Sigmoid colon (tissue), 7 donors: ENCODE data around the gene GBP7. TPM values are rescaled to one million over a fixed set of nuclear protein-coding genes. Genes with fewer than 3 reads are reported as not detected.

Experiments used
- DNase-seq: peaks from one replicate; pipeline ENCODE4 v3.0.0-alpha.2; 2019
- H3K27ac ChIP-seq, 4 donors: fragments of 200-600 bp; sonication (generic); one replicate each; pipeline ENCODE4 v1.5.1; 2016 to 2019; ENCODE audit warnings: mild to moderate bottlenecking in 1 of 4
- H3K27me3 ChIP-seq, 3 donors: fragments of 200-600 bp; sonication (generic); one replicate each; pipeline ENCODE4 v1.5.1; 2019; ENCODE audit warnings: mild to moderate bottlenecking in 1 of 3
- H3K36me3 ChIP-seq, 4 donors: fragments of 200-600 bp; sonication (generic); one replicate each; pipeline ENCODE4 v1.5.1; 2016 to 2019
- H3K4me1 ChIP-seq, 4 donors: fragments of 200-600 bp; sonication (generic); one replicate each; pipeline ENCODE4 v1.5.1; 2017 to 2019
- H3K4me3 ChIP-seq, 4 donors: fragments of 200-600 bp; sonication (generic); one replicate each; pipeline ENCODE4 v1.5.1; 2017 to 2019; ENCODE audit warnings: mild to moderate bottlenecking in 2 of 4, moderate library complexity in 1 of 4
- H3K9me3 ChIP-seq, 4 donors: fragments of 200-600 bp in 3 of 4; sonication (generic) in 3 of 4; one replicate each; pipeline versions ENCODE4 v1.5.1 to v1.6.1; 2013 to 2019
- CTCF ChIP-seq, 4 experiments: fragments of 450-650 bp in 3 of 4; fragments of 200-600 bp in 1 of 4; IDR thresholded peaks; one replicate each; pipeline ENCODE4 v1.5.1; 2016 to 2019; ENCODE audit warnings: antibody characterized with exemption in 4 of 4, mild to moderate bottlenecking in 3 of 4, moderate library complexity in 2 of 4
- EP300 ChIP-seq, 4 donors: sonication (generic); formaldehyde crosslinking; IDR thresholded peaks; one replicate each; pipeline ENCODE4 v1.6.1; 2017; ENCODE audit warnings: antibody characterized with exemption in 4 of 4
- POLR2A ChIP-seq, 2 donors: fragments of 450-650 bp; IDR thresholded peaks; one replicate each; pipeline ENCODE4 v1.6.1; 2016; ENCODE audit warnings: antibody characterized with exemption in 2 of 2, mild to moderate bottlenecking in 2 of 2, moderate library complexity in 2 of 2
- POLR2AphosphoS5 ChIP-seq, 4 donors: sonication (generic); formaldehyde crosslinking; IDR thresholded peaks; one replicate each; pipeline ENCODE4 v1.6.1; 2017; ENCODE audit warnings: antibody characterized with exemption in 4 of 4
- WGBS, 2 donors: extraction: QIAGEN DNeasy Blood & Tissue Kit; methylation state at CpG; one replicate each; pipeline ENCODE4 v1.1.7; 2013; 5-methylcytosine and 5-hydroxymethylcytosine counted together
- intact Hi-C: fragments of 100-400 bp; cut with DNase I; formaldehyde crosslinking; loops from one replicate; pipeline ENCODE4 v1.15.1; 2023
- polyA plus RNA-seq, 3 donors: library from polyadenylated mRNA; stranded (reverse); fragments of 200-250 nt; gene quantifications; one replicate each; pipeline ENCODE4 v1.2.3, GENCODE V29; 2013
- total RNA-seq, 4 donors: library from RNA; depleted of rRNA; stranded (reverse); fragments of >200 nt; gene quantifications; one replicate each; pipeline ENCODE4 v1.1.0, GENCODE V29; 2016
- donor health status: healthy with polysubstance abuse.
- donor health status: Bipolar disorder and iron deficiency.
- donor health status: healthy.

The GBP7 gene
- total and polyA plus RNA-seq, 7 donors, result 0.03 TPM; not detected in 6

- Histone ChIP-seq H3K9me3 (no peaks in the 10 kb centered on the region), H3K36me3 (peaks cover 5 to 18% (median 12%) of the 10 kb centered on the region in 4 donors), H3K4me3 (peak overlapping the region; percentile 50 to 59 (median 52)), H3K27me3 (no peaks in the 10 kb centered on the region), H3K4me1 (peaks cover 0 to 65% (median 57%) of the 10 kb centered on the region in 4 donors), H3K27ac (peak overlapping the region; percentile 79 to 86 (median 84))
- TF ChIP-seq POLR2AphosphoS5 (IDR thresholded peaks at IDR 0.05) (no peak), CTCF (IDR thresholded peaks at IDR 0.05) (no peak), POLR2A (IDR thresholded peaks at IDR 0.05) (no peak), EP300 (IDR thresholded peaks at IDR 0.05) (no peak)
- DNase-seq, result no peak
- intact Hi-C loops, result no loop called here
- 5 to 12% methylated on average over 3 of the region's 3 CpGs for WGBS, 2 donors
Measured at GRCh38 chr1:89125240-89125912, 50.4 kb downstream of the GBP7 start.

GRCh38 chr1:89121641-89122040 is 54.2 kb downstream of the GBP7 start:
- WGBS, 2 donors, result 97 to 98% methylated on average over 8 of the region's 8 CpGs
- intact Hi-C loops, result no loop called here
- Histone ChIP-seq H3K4me1 (peaks cover 0 to 38% (median 30%) of the 10 kb centered on the region in 4 donors), H3K36me3 (peaks cover 25 to 56% (median 44%) of the 10 kb centered on the region in 4 donors), H3K4me3 (no peak overlapping the region), H3K27ac (peak overlapping the region in 1 of 4 donors; percentile 25), H3K27me3 (no peaks in the 10 kb centered on the region), H3K9me3 (no peaks in the 10 kb centered on the region)
- no peak for TF ChIP-seq POLR2AphosphoS5 (IDR thresholded peaks at IDR 0.05)
- no peak for TF ChIP-seq EP300 (IDR thresholded peaks at IDR 0.05)
- no peak for TF ChIP-seq CTCF (IDR thresholded peaks at IDR 0.05)
- TF ChIP-seq POLR2A (IDR thresholded peaks at IDR 0.05), result no peak
- no peak for DNase-seq

GRCh38 chr1:89114662-89115061 is 61.1 kb downstream of the GBP7 start:
- Histone ChIP-seq H3K36me3 (peaks cover 50 to 100% (median 71%) of the 10 kb centered on the region in 4 donors), H3K4me3 (no peak overlapping the region), H3K27me3 (no peaks in the 10 kb centered on the region), H3K4me1 (no peaks in the 10 kb centered on the region), H3K27ac (no peak overlapping the region), H3K9me3 (no peaks in the 10 kb centered on the region)
- TF ChIP-seq CTCF (IDR thresholded peaks at IDR 0.05), result no peak
- no peak for TF ChIP-seq POLR2A (IDR thresholded peaks at IDR 0.05)
- no peak for TF ChIP-seq EP300 (IDR thresholded peaks at IDR 0.05)
- TF ChIP-seq POLR2AphosphoS5 (IDR thresholded peaks at IDR 0.05), result no peak
- intact Hi-C loops, result no loop called here
- DNase-seq, result no peak
- WGBS, 2 donors, result 80 to 81% methylated on average over 2 of the region's 2 CpGs

DNA sequence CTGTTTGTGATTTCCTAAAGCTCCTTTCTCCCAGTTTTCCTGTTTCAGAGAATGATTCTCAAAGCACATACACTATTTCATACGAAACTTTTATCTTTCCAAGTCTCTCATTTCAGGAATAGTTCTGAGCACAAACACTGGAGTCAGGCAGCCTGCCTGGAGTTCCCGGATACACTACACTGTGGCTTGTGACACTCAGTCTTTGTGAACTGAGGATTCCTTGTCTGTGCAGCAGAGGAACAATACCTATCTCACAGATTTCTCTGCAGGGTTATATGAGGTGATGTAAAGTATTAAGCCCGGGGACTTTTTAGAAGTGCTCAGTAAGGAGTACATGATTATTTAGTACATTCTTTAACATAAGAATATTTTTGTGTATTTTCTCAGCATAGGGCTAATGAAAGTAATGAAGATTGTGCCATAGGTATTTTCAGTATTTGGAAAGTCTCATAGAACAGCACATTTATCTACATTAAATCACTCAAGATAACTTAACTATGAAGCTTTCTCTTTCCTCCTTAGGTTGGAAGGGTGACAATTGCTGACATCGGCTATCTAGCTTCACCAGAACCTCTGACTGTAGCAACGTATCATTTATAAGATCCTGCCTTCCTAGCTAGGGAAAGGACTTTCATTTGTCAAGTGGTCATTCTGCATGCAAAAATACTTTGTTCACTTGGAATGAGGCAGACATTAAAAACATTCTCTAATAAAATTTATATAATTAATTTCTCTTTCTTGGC is 62.8 kb downstream of the GBP7 start:
- H3K4me3 ChIP-seq, result no peak overlapping the region
- no peaks in the 10 kb centered on the region for H3K9me3 ChIP-seq
- DNase-seq, result no peak
- intact Hi-C loops, result no loop called here
- WGBS, 2 donors, result 89 to 90% methylated on average over 5 of the region's 5 CpGs
- H3K4me1 ChIP-seq, result no peaks in the 10 kb centered on the region
- peak overlapping the region in 2 of 4 donors; percentile 12 to 17 for H3K27ac ChIP-seq
- TF ChIP-seq POLR2A (IDR thresholded peaks at IDR 0.05) (no peak), CTCF (IDR thresholded peaks at IDR 0.05) (no peak), EP300 (IDR thresholded peaks at IDR 0.05) (no peak), POLR2AphosphoS5 (IDR thresholded peaks at IDR 0.05) (no peak)
- peaks cover 46 to 100% (median 69%) of the 10 kb centered on the region in 4 donors for H3K36me3 ChIP-seq
- no peaks in the 10 kb centered on the region for H3K27me3 ChIP-seq
